Activated naive CD4-positive, alpha-beta T cell treated with anti-CD3 and anti-CD28 coated beads, Interleukin-2, amount 50 U/mL, for 24 hours (primary cell): Measurements from ENCODE around the gene ARRB1.
A peak's percentile ranks its signal among the peaks of the same experiment; 100 is the strongest.
"Not testable (repeated sequence)": the region's sequence is repeated elsewhere in the genome, so short reads cannot be mapped to it uniquely, and the experiment has no call there.

Source experiments
- H3K27ac Mint-ChIP-seq: one replicate; pipeline ENCODE4 v1.8.0; 2021; ENCODE audit warnings: mild to moderate bottlenecking, mixed read lengths
- H3K27me3 Mint-ChIP-seq: one replicate; pipeline ENCODE4 v1.8.0; 2021; ENCODE audit warnings: mixed read lengths
- H3K36me3 Mint-ChIP-seq: one replicate; pipeline ENCODE4 v1.8.0; 2021; ENCODE audit warnings: mixed read lengths
- H3K4me1 Mint-ChIP-seq: one replicate; pipeline ENCODE4 v1.8.0; 2021; ENCODE audit warnings: mixed read lengths
- H3K4me3 Mint-ChIP-seq: one replicate; pipeline ENCODE4 v1.8.0; 2021; ENCODE audit warnings: mild to moderate bottlenecking, mixed read lengths
- H3K9me3 Mint-ChIP-seq: one replicate; pipeline ENCODE4 v1.8.0; 2021; ENCODE audit warnings: mixed read lengths

ARRB1 gene

GRCh38 chr11:75339685-75340409 is 11.6 kb downstream of the ARRB1 start:
- Mint-ChIP-seq H3K9me3 (no peaks in the 10 kb centered on the region), H3K4me1 (peaks cover 97% of the 10 kb centered on the region), H3K27ac (peak overlapping the region; percentile 93), H3K27me3 (no peaks in the 10 kb centered on the region), H3K36me3 (no peaks in the 10 kb centered on the region), H3K4me3 (peak overlapping the region; percentile 83)

- Mint-ChIP-seq H3K4me3 (peak overlapping the region; percentile 65), H3K4me1 (peaks cover 92% of the 10 kb centered on the region)
Observed at GRCh38 chr11:75338516-75339208, 12.8 kb downstream of the ARRB1 start.

GRCh38 chr11:75337195-75337654 is 14.2 kb downstream of the ARRB1 start:
- Mint-ChIP-seq H3K4me3 (peak overlapping the region; percentile 19), H3K27ac (peak overlapping the region; percentile 79), H3K36me3 (peaks cover under 1% of the 10 kb centered on the region), H3K4me1 (peaks cover 92% of the 10 kb centered on the region), H3K27me3 (no peaks in the 10 kb centered on the region), H3K9me3 (no peaks in the 10 kb centered on the region)

More at GRCh38 chr11:75338516-75339208, 12.8 kb downstream of the ARRB1 start:
- Mint-ChIP-seq H3K27ac (peak overlapping the region; percentile 78), H3K36me3 (no peaks in the 10 kb centered on the region), H3K9me3 (no peaks in the 10 kb centered on the region), H3K27me3 (no peaks in the 10 kb centered on the region)

- Mint-ChIP-seq H3K4me1 (peaks cover 87% of the 10 kb centered on the region), H3K27me3 (no peaks in the 10 kb centered on the region), H3K4me3 (no peak overlapping the region), H3K27ac (no peak overlapping the region), H3K36me3 (peaks cover 4% of the 10 kb centered on the region), H3K9me3 (no peaks in the 10 kb centered on the region)
Observed at GRCh38 chr11:75334976-75335375, 16.5 kb downstream of the ARRB1 start.

GRCh38 chr11:75334402-75334891 is 17.0 kb downstream of the ARRB1 start:
- Mint-ChIP-seq H3K4me1 (peaks cover 87% of the 10 kb centered on the region), H3K9me3 (no peaks in the 10 kb centered on the region), H3K27ac (peak overlapping the region; percentile 76), H3K4me3 (no peak overlapping the region), H3K36me3 (peaks cover 4% of the 10 kb centered on the region), H3K27me3 (no peaks in the 10 kb centered on the region)

GRCh38 chr11:75333807-75334140 is 17.7 kb downstream of the ARRB1 start:
- no peaks in the 10 kb centered on the region for H3K9me3 Mint-ChIP-seq
- H3K27ac Mint-ChIP-seq: no peak overlapping the region
- peaks cover 4% of the 10 kb centered on the region for H3K36me3 Mint-ChIP-seq
- no peaks in the 10 kb centered on the region for H3K27me3 Mint-ChIP-seq
- H3K4me1 Mint-ChIP-seq: peaks cover 87% of the 10 kb centered on the region
- no peak overlapping the region for H3K4me3 Mint-ChIP-seq

GRCh38 chr11:75333022-75333806 is 18.2 kb downstream of the ARRB1 start:
- Mint-ChIP-seq H3K4me1 (peaks cover 87% of the 10 kb centered on the region), H3K4me3 (peak overlapping the region; percentile 16)

GRCh38 chr11:75331761-75332160 is 19.7 kb downstream of the ARRB1 start:
- Mint-ChIP-seq H3K4me3 (peak overlapping the region; percentile 9), H3K4me1 (peaks cover 79% of the 10 kb centered on the region), H3K27ac (peak overlapping the region; percentile 84)
- H3K9me3 Mint-ChIP-seq, H3K27me3 Mint-ChIP-seq, H3K36me3 Mint-ChIP-seq: not testable (repeated sequence)

More at GRCh38 chr11:75333022-75333806, 18.2 kb downstream of the ARRB1 start:
- H3K36me3 Mint-ChIP-seq: peaks cover 4% of the 10 kb centered on the region
- H3K27me3 Mint-ChIP-seq: no peaks in the 10 kb centered on the region
- H3K9me3 Mint-ChIP-seq: no peaks in the 10 kb centered on the region
- H3K27ac Mint-ChIP-seq: peak overlapping the region; percentile 10

- not testable (repeated sequence) for H3K27me3 Mint-ChIP-seq, H3K9me3 Mint-ChIP-seq, H3K36me3 Mint-ChIP-seq, H3K27ac Mint-ChIP-seq, H3K4me3 Mint-ChIP-seq
- H3K4me1 Mint-ChIP-seq: peaks cover 79% of the 10 kb centered on the region
Observed at GRCh38 chr11:75331304-75331703, 20.2 kb downstream of the ARRB1 start.

- H3K27me3 Mint-ChIP-seq, H3K36me3 Mint-ChIP-seq, H3K4me3 Mint-ChIP-seq, H3K9me3 Mint-ChIP-seq: not testable (repeated sequence)
- peak overlapping the region; percentile 85 for H3K27ac Mint-ChIP-seq
- peaks cover 79% of the 10 kb centered on the region for H3K4me1 Mint-ChIP-seq
Observed at GRCh38 chr11:75330886-75331285, 20.6 kb downstream of the ARRB1 start.

- H3K27ac Mint-ChIP-seq: peak overlapping the region; percentile 85
- no peaks in the 10 kb centered on the region for H3K9me3 Mint-ChIP-seq
- H3K27me3 Mint-ChIP-seq: no peaks in the 10 kb centered on the region
- peaks cover 76% of the 10 kb centered on the region for H3K4me1 Mint-ChIP-seq
- H3K36me3 Mint-ChIP-seq: peaks cover 4% of the 10 kb centered on the region
- H3K4me3 Mint-ChIP-seq: no peak overlapping the region
Observed at GRCh38 chr11:75330291-75330690, 21.2 kb downstream of the ARRB1 start.

- H3K9me3 Mint-ChIP-seq: no peaks in the 10 kb centered on the region
- H3K4me1 Mint-ChIP-seq: peaks cover 77% of the 10 kb centered on the region
- no peaks in the 10 kb centered on the region for H3K27me3 Mint-ChIP-seq
- H3K4me3 Mint-ChIP-seq: peak overlapping the region; percentile 36
- peak overlapping the region; percentile 63 for H3K27ac Mint-ChIP-seq
- H3K36me3 Mint-ChIP-seq: peaks cover 4% of the 10 kb centered on the region
Observed at GRCh38 chr11:75328426-75329277, 22.8 kb downstream of the ARRB1 start.

GRCh38 chr11:75326439-75326810 is 25.0 kb downstream of the ARRB1 start:
- Mint-ChIP-seq H3K27ac (peak overlapping the region; percentile 62), H3K9me3 (no peaks in the 10 kb centered on the region), H3K27me3 (no peaks in the 10 kb centered on the region), H3K4me1 (peaks cover 77% of the 10 kb centered on the region), H3K36me3 (peaks cover 1% of the 10 kb centered on the region), H3K4me3 (peak overlapping the region; percentile 60)

- Mint-ChIP-seq H3K27me3 (no peaks in the 10 kb centered on the region), H3K36me3 (peaks cover 1% of the 10 kb centered on the region), H3K27ac (peak overlapping the region; percentile 62), H3K4me3 (peak overlapping the region; percentile 60), H3K9me3 (no peaks in the 10 kb centered on the region), H3K4me1 (peaks cover 76% of the 10 kb centered on the region)
Observed at GRCh38 chr11:75325713-75326438, 25.6 kb downstream of the ARRB1 start.
